B cell (primary cell): ENCODE data around the gene ABHD14A.

Source experiments
- EZH2 ChIP-seq: IDR thresholded peaks from 2 replicates; pipeline ENCODE4 v1.6.1; 2012; ENCODE audit warnings: borderline replicate concordance, low read depth, mild to moderate bottlenecking, moderate library complexity, low read length; ENCODE audit not compliant: insufficient read depth, poor library complexity, severe bottlenecking
- TF ChIP-seq, protein P1 (sequence below): fragments of 200-600 bp; IDR thresholded peaks from one replicate; pipeline ENCODE4 v1.8.0; 2022; ENCODE audit warnings: antibody characterized with exemption, mild to moderate bottlenecking

DNA sequence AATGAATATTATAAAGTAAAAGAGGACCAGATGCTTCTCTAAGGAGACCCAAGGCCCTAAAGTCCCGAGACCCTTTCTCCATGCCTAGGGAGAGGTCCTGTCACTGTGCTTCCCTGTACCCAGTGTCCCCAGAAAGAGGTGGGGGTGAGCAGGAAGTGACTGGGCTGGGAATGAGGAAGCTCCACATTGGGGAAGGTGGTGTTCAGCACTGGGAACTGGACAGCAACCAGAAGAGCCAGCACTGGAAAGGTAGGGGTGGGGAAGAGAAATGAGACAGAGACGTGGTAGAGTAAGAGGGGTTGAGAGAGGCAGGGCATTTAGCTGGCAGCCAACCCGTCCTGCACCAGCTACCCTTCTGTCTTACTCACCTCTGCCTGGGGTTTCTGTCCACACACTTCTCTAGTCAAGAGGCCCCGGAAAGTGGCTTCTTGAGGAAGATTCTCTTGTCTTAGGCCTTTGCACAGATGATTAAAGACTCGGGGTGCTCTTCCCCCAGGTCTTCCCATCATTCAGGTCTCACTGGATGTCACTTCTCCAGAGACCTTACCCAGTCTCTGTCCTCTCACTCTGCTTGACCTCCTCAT, 45.4 kb upstream of the ABHD14A start:
- TF ChIP-seq, protein P1, sequence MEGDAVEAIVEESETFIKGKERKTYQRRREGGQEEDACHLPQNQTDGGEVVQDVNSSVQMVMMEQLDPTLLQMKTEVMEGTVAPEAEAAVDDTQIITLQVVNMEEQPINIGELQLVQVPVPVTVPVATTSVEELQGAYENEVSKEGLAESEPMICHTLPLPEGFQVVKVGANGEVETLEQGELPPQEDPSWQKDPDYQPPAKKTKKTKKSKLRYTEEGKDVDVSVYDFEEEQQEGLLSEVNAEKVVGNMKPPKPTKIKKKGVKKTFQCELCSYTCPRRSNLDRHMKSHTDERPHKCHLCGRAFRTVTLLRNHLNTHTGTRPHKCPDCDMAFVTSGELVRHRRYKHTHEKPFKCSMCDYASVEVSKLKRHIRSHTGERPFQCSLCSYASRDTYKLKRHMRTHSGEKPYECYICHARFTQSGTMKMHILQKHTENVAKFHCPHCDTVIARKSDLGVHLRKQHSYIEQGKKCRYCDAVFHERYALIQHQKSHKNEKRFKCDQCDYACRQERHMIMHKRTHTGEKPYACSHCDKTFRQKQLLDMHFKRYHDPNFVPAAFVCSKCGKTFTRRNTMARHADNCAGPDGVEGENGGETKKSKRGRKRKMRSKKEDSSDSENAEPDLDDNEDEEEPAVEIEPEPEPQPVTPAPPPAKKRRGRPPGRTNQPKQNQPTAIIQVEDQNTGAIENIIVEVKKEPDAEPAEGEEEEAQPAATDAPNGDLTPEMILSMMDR = no peak
- TF ChIP-seq EZH2 = no peak
